ENCODE results near the gene PQBP1. TPM values are rescaled to one million over a fixed set of nuclear protein-coding genes. Genes with fewer than 3 reads are reported as not detected.

Gene PQBP1
- total RNA-seq, 1 experiment from 2014 or later: 133 TPM

GRCh38 chrX:48920718-48921104, 23.0 kb downstream of the PQBP1 start:
- ChIA-PET CTCF (no interaction called here), POLR2A (ENCODE audit: low non-redundant PET) (no interaction called here)
- BruUV-seq (replicated peaks): no TSS peak
- intact Hi-C loops (cut with micrococcal nuclease; ENCODE audit: unreplicated experiment): no loop called here
- Histone ChIP-seq H3K4me3 (ENCODE audit: low read depth, low read length, poor library complexity, severe bottlenecking) (no peak overlapping the region), H3K36me3 (ENCODE audit: insufficient read depth, low read length, poor library complexity, severe bottlenecking) (peaks cover 5% of the 10 kb centered on the region), H3K27ac (ENCODE audit: low read depth, low read length, poor library complexity, severe bottlenecking) (no peak overlapping the region), H3K27me3 (replicated peaks; ENCODE audit: insufficient read depth, low read depth, low read length, poor library complexity) (no peaks in the 10 kb centered on the region), H3K4me1 (ENCODE audit: insufficient read depth, low read length, poor library complexity, severe bottlenecking) (peaks cover 4% of the 10 kb centered on the region), H3K9me3 (ENCODE audit: low read depth, low read length, poor library complexity, severe bottlenecking) (no peaks in the 10 kb centered on the region)
- TF ChIP-seq EZH2 (IDR thresholded peaks at IDR 0.05; ENCODE audit: borderline replicate concordance, low read depth, low read length, poor library complexity, severe bottlenecking) (no peak), CTCF (conservative IDR thresholded peaks at IDR 0.05; ENCODE audit: low read depth, low read length) (no peak)
- no peak for DNase-seq (ENCODE audit: low spot score)

GRCh38 chrX:48923771-48924170, 26.0 kb downstream of the PQBP1 start:
- no peak for DNase-seq (ENCODE audit: low spot score)
- BruUV-seq (replicated peaks): no TSS peak
- CTCF ChIA-PET: no interaction called here
- peaks cover 5% of the 10 kb centered on the region for H3K36me3 ChIP-seq (ENCODE audit: insufficient read depth, low read length, poor library complexity, severe bottlenecking)
- H3K4me3 ChIP-seq (ENCODE audit: low read depth, low read length, poor library complexity, severe bottlenecking): no peak overlapping the region
- H3K27me3 ChIP-seq (replicated peaks; ENCODE audit: insufficient read depth, low read depth, low read length, poor library complexity): no peaks in the 10 kb centered on the region
- H3K4me1 ChIP-seq (ENCODE audit: insufficient read depth, low read length, poor library complexity, severe bottlenecking): no peaks in the 10 kb centered on the region
- intact Hi-C loops (cut with micrococcal nuclease; ENCODE audit: unreplicated experiment): no loop called here
- no peak overlapping the region for H3K27ac ChIP-seq (ENCODE audit: low read depth, low read length, poor library complexity, severe bottlenecking)
- POLR2A ChIA-PET (ENCODE audit: low non-redundant PET): no interaction called here
- TF ChIP-seq EZH2 (IDR thresholded peaks at IDR 0.05; ENCODE audit: borderline replicate concordance, low read depth, low read length, poor library complexity, severe bottlenecking) (no peak), CTCF (conservative IDR thresholded peaks at IDR 0.05; ENCODE audit: low read depth, low read length) (no peak)
- H3K9me3 ChIP-seq (ENCODE audit: low read depth, low read length, poor library complexity, severe bottlenecking): no peaks in the 10 kb centered on the region

GRCh38 chrX:48924270-48924669, 26.5 kb downstream of the PQBP1 start:
- POLR2A ChIA-PET (ENCODE audit: low non-redundant PET): no interaction called here
- TF ChIP-seq EZH2 (IDR thresholded peaks at IDR 0.05; ENCODE audit: borderline replicate concordance, low read depth, low read length, poor library complexity, severe bottlenecking): no peak
- no peak for TF ChIP-seq CTCF (conservative IDR thresholded peaks at IDR 0.05; ENCODE audit: low read depth, low read length)
- BruUV-seq (replicated peaks): no TSS peak
- no peak for DNase-seq (ENCODE audit: low spot score)
- CTCF ChIA-PET: no interaction called here
- no peaks in the 10 kb centered on the region for H3K9me3 ChIP-seq (ENCODE audit: low read depth, low read length, poor library complexity, severe bottlenecking)
- no peak overlapping the region for H3K4me3 ChIP-seq (ENCODE audit: low read depth, low read length, poor library complexity, severe bottlenecking)
- H3K27me3 ChIP-seq (replicated peaks; ENCODE audit: insufficient read depth, low read depth, low read length, poor library complexity): no peaks in the 10 kb centered on the region
- H3K4me1 ChIP-seq (ENCODE audit: insufficient read depth, low read length, poor library complexity, severe bottlenecking): no peaks in the 10 kb centered on the region
- H3K27ac ChIP-seq (ENCODE audit: low read depth, low read length, poor library complexity, severe bottlenecking): no peak overlapping the region
- peaks cover 5% of the 10 kb centered on the region for H3K36me3 ChIP-seq (ENCODE audit: insufficient read depth, low read length, poor library complexity, severe bottlenecking)
- intact Hi-C loops (cut with micrococcal nuclease; ENCODE audit: unreplicated experiment): no loop called here
